A549 treated with CORT108297 at 1 μM for 4 hours (cell line): ENCODE data around the gene CCDC152. TPM values are rescaled to one million over a fixed set of nuclear protein-coding genes. Genes with fewer than 3 reads are reported as not detected.

Experiments
- total RNA-seq: library from RNA; stranded (reverse); fragments of 200-300 nt; extraction: Qiagen RNA extraction; gene quantifications from 5 replicates; pipeline ENCODE4 v1.2.3, GENCODE V29; 2022

The CCDC152 gene
- not detected in 5 replicates for total RNA-seq

DNA sequence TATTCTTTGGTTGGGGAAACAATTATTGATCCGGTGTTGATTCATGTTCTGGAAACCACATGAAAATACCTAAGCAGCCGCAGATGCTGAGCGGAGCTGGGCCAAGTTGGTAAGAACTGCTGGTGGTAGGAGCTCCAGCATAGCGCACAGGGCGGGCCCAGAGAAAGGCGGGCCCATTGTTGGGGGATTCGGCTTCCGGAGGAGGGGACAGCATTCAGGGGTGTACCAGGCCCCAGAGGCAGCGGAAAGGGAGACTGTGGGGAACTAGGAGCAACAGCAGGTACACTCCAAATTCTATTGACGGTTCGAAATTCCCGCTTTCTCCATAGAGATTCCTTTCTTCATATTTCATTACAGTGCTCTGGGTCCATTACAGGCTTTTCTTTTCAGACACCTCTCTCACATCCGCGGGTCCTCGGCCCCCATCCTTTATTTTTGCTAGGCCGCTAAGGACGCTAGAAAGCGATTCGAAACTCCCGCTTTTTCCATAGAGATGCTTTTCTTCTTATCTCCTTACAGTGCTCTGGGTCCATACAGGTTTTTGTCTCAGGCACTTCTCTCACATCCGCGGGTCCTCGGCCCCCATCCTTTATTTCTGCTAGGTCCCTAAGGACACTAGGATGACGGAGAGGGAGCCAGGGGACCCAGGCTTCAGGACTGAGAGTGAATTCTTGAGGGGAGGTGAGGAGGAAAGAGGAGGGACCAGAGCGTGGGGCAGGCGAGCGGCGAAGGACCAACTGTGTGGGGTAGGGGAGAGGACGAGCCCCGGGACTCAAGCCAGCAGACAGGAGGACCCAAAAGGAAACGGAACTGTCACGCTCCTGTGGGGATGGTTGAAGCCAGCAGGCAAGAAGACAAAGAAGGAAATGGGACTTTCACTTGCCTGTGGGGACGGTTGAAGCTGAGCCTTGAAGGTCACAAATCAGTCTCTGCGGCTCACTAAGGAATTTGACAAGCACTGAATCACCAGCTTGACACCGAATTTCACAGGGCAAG, at the start of gene CCDC152:
Gene CCDC152, plus strand, starts transcription at position 213 of the 996 bp plus-strand sequence. CDS start 2,304 bp downstream, outside the sequence.

GRCh38 chr5:42811591-42812446, 55.2 kb downstream of the CCDC152 start, which contains the start of gene SELENOP:
SELENOP (minus strand) TSS chr5:42811892; CDS start chr5:42808353, 3,539 bp downstream.

Other genes starting within 250 kb of the CCDC152 start
- 0.18 to 0.40 TPM (median 0.25 TPM) in 5 replicates for gene SELENOP, start 55.1 kb downstream of the CCDC152 start, total RNA-seq